Measurements from ENCODE around the gene ATP2A1.
"Not testable (repeated sequence)": the region's sequence is repeated elsewhere in the genome, so short reads cannot be mapped to it uniquely, and the experiment has no call there.

Gene ATP2A1

GRCh38 chr16:28877655-28878000, 660 bp upstream of the ATP2A1 start:
- no peak for DNase-seq
- intact Hi-C loops (cut with DNase I) = no loop called here

- intact Hi-C loops (cut with DNase I) = no loop called here
Measured at GRCh38 chr16:28879261-28879840, 1.1 kb downstream of the ATP2A1 start.

GRCh38 chr16:28879841-28880588, 1.7 kb downstream of the ATP2A1 start:
- peak; percentile 79 to 97 (median 88) for DNase-seq
- intact Hi-C loops (cut with DNase I) = no loop called here

More at GRCh38 chr16:28879261-28879840, 1.1 kb downstream of the ATP2A1 start:
- no peak for DNase-seq

DNA sequence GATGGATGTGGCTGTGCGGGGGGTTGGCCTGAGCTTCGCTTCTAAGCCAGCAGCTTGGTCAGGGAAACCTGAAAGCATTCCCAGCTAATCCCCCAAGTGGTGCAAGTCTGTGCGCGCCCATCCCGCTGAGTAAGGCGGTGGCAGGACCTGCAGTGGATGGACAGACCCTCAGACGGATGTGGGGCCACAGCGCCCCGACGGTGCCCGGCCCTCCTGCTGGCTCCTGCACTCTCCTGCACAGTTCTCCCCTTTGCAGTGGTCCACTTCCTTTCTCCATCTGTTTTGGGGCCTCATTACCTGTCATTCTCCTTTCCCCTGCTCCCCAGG, 2.3 kb downstream of the ATP2A1 start:
- no peak for DNase-seq
- intact Hi-C loops (cut with DNase I) = no loop called here

GRCh38 chr16:28880955-28881354, 2.7 kb downstream of the ATP2A1 start:
- DNase-seq = no peak
- intact Hi-C loops (cut with DNase I) = no loop called here

- DNase-seq; intact Hi-C loops (cut with DNase I): not testable (repeated sequence)
Measured at GRCh38 chr16:28881565-28881964, 3.3 kb downstream of the ATP2A1 start.

DNA sequence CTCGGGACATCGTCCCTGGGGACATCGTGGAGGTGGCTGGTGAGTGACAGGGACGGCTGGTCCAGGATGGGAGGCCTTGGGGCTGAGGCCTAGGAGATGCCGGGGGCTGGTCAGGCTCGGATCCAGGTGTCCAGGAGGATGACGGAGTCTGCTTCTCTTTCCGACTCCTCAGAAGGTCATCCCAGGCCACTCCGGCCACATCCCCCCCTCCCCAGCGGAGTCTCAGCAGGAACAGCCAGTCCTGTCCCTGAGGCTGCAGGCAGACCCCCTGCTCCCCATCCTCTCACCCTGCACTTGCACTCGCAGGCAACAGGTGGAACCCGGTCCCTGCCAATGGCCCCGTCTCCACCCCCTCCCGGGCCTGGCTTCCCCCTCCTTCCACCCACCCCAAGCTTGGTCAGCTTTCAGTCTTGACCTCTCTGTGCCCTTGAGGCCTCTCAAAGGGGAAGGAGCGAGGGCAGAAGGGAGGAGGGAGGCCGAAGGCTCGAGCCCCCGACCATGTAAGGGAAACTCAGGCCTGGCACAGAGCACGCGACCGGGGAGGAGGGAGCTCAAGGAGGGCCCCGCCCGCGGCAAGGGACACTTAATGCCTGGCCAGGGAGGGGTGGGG, 4.4 kb downstream of the ATP2A1 start:
- intact Hi-C loops (cut with DNase I) = no loop called here
- DNase-seq = no peak

GRCh38 chr16:28883221-28883996, 5.1 kb downstream of the ATP2A1 start:
- intact Hi-C loops (cut with DNase I) = no loop called here
- no peak for DNase-seq

- intact Hi-C loops (cut with DNase I) = no loop called here
- DNase-seq = no peak
Measured at GRCh38 chr16:28884045-28884444, 5.8 kb downstream of the ATP2A1 start.

- no peak for DNase-seq
- intact Hi-C loops (cut with DNase I) = no loop called here
Measured at GRCh38 chr16:28886945-28887344, 8.7 kb downstream of the ATP2A1 start.

- intact Hi-C loops (cut with DNase I); DNase-seq: not testable (repeated sequence)
Measured at GRCh38 chr16:28890355-28890754, 12.1 kb downstream of the ATP2A1 start.

DNA sequence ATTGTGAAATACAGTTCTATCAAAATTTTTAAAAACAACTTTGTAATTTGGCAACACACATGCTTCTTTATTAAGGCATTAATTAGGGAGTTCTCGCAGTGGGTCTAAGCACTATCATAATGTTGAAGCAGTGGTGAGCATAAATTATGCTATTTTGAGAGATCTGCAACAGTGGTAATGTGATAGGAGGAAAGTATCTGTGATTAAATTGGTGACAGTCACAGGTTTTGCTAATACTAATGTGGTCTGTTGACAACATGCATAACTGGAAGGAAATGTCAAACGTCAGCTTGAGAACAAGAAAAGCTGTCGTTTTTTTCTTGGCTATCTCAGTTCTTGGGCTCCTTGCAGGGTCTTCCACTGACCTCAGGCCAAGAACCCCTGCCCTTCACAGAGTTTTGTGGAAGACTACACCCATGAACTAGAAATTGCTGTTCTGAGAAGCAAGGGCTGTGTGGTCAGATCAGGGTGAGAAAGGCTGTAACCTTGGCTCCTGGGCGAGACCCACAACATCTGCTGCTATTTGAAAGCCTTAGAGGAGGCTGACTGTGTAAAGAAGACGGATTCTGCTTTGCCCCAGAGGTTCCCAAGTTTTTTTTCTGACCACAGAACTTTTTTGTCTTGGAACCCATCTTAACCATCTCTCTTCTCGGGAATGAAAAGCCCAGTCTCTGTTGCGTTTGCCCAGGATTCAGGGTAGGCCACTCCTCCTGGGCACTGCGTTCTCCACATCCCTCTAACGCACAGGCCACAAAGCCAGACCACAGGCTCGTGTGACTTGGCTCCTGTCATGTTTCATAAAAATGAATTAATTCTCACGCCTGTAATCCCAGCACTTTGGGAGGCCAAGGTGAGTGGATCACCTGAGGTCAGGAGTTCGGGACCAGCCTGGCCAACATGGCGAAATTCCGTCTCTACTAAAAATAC, 13.9 kb downstream of the ATP2A1 start:
- intact Hi-C loops (cut with DNase I) = no loop called here
- no peak for DNase-seq

GRCh38 chr16:28893291-28893690, 15.0 kb downstream of the ATP2A1 start:
- intact Hi-C loops (cut with DNase I) = no loop called here
- DNase-seq = no peak

- no peak for DNase-seq
- intact Hi-C loops (cut with DNase I) = no loop called here
Measured at GRCh38 chr16:28895609-28896008, 17.3 kb downstream of the ATP2A1 start.

- intact Hi-C loops (cut with DNase I) = no loop called here
- DNase-seq = no peak
Measured at GRCh38 chr16:28897826-28898225, 19.5 kb downstream of the ATP2A1 start.

DNA sequence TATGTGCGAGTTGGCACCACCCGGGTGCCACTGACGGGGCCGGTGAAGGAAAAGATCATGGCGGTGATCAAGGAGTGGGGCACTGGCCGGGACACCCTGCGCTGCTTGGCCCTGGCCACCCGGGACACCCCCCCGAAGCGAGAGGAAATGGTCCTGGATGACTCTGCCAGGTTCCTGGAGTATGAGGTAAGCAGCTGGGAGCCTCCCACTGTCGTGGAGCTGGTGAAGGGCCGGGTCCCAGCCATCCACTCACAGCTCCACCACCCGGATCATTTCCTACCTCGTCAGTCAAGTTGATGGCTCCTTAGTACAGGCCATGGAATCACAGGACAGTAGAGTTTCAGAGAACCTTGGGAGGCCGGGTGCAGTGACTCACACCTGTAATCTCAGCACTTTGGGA, 20.0 kb downstream of the ATP2A1 start:
- no peak for DNase-seq
- intact Hi-C loops (cut with DNase I) = no loop called here

DNA sequence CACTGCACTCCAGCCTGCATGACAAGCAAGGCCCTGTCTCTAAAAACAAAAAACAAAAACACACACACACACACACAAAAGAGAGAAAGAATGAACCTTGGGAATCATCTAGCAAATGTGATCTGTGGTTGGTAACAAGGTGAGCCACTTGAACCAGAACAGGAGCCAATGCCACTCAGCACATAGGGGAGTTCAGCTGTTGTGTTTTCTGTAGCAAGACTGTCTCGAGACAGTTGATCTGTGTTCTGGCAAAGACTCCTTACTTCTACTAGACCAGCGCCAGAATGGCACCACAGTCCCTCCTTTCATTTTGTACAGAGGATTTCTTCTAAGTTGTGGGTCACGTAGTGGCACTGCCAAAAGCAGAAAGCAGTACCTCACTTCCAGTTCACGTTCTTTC, 20.7 kb downstream of the ATP2A1 start:
- no peak for DNase-seq
- intact Hi-C loops (cut with DNase I) = no loop called here

DNA sequence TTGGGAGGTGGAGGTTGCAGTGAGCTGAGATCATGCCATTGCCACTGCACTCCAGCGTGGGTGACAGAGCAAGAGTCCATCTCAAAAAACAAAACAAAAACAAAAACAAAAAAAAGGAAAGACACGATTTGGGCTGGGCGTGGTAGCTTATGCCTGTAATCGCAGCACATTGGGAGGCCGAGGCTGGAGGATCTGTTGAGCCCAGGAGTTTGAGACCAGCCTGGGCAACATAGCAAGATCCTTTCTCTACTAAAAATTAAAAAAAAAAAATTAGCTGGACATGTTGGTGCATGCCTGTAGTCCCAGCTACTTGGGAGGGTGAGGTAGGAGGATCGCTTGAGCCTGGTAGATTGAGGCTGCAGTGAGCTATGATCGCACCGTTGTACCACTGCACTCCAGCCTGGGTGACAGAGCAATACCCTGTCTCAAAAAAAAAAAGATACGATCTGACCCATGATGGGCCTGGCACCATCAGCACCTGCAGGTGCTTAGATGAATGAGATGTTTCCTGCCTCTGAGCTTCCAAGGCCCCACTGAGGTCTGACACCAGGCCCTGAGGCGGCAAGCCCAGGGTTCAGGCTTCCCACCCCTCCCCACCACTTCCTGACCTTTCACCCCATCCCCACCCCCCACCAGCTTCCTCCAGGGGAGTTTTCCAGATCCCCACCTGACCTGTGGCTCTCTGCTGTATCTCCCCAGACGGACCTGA, 21.7 kb downstream of the ATP2A1 start:
- intact Hi-C loops (cut with DNase I) = no loop called here
- DNase-seq = no peak

DNA sequence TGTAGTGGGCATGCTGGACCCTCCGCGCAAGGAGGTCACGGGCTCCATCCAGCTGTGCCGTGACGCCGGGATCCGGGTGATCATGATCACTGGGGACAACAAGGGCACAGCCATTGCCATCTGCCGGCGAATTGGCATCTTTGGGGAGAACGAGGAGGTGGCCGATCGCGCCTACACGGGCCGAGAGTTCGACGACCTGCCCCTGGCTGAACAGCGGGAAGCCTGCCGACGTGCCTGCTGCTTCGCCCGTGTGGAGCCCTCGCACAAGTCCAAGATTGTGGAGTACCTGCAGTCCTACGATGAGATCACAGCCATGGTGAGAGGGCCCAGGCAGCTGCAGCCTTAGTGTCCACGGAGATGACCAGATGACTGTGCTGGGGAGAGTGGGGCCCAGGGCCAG, 22.3 kb downstream of the ATP2A1 start:
- DNase-seq = no peak
- intact Hi-C loops (cut with DNase I) = no loop called here

DNA sequence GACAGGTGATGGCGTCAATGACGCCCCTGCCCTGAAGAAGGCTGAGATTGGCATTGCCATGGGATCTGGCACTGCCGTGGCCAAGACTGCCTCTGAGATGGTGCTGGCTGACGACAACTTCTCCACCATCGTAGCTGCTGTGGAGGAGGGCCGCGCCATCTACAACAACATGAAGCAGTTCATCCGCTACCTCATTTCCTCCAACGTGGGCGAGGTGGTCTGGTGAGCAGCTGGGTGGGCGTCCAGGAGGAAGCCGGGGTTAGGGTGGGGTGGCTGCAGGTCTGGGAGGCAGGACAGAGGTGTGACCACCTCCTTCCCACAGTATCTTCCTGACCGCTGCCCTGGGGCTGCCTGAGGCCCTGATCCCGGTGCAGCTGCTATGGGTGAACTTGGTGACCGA, 23.6 kb downstream of the ATP2A1 start:
- no peak for DNase-seq
- intact Hi-C loops (cut with DNase I) = no loop called here
